Measurements from ENCODE around the gene NPPC. TPM values are rescaled to one million over a fixed set of nuclear protein-coding genes. Genes with fewer than 3 reads are reported as not detected.

The NPPC gene
- total and polyA plus RNA-seq, 8 donors: 0.14 to 0.23 TPM; not detected in 6

DNA sequence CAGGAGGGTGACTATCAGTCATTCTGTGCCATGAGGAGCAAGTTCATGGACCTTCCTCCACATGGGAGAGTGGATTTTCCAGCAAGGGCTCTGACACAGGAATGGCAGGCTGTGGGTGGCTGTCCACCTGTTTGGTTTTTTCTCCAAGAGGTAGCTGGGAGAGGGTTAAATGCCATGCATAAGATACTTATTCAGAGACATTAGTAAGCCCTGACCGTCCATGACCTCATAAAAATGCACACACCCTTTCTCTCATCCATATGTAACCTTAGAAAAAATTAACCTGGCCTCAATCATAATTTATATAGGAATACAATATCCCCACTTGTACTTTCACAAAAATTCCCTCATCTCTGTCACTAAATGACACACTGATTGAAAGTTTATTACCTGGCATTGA lies 51.3 kb downstream of the NPPC start:
- intact Hi-C loops (cut with DNase I): no loop called here

More for the DNA sequence above, 51.3 kb downstream of the NPPC start:
- DNase-seq (no peak), ATAC-seq (no peak)
- Histone ChIP-seq H3K27ac (no peak overlapping the region), H3K36me3 (no peaks in the 10 kb centered on the region), H3K27me3 (peaks cover 0 to 20% of the 10 kb centered on the region in 2 donors), H3K4me1 (no peaks in the 10 kb centered on the region), H3K9me3 (no peaks in the 10 kb centered on the region), H3K4me3 (no peak overlapping the region)
- TF ChIP-seq, protein P1, sequence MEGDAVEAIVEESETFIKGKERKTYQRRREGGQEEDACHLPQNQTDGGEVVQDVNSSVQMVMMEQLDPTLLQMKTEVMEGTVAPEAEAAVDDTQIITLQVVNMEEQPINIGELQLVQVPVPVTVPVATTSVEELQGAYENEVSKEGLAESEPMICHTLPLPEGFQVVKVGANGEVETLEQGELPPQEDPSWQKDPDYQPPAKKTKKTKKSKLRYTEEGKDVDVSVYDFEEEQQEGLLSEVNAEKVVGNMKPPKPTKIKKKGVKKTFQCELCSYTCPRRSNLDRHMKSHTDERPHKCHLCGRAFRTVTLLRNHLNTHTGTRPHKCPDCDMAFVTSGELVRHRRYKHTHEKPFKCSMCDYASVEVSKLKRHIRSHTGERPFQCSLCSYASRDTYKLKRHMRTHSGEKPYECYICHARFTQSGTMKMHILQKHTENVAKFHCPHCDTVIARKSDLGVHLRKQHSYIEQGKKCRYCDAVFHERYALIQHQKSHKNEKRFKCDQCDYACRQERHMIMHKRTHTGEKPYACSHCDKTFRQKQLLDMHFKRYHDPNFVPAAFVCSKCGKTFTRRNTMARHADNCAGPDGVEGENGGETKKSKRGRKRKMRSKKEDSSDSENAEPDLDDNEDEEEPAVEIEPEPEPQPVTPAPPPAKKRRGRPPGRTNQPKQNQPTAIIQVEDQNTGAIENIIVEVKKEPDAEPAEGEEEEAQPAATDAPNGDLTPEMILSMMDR (IDR thresholded peaks at IDR 0.05): no peak

Small RNA genes lying within 50 kb of the gene (microRNA-seq; reads per million reads assigned to microRNA genes)
- 0 reads per million in 2 donors for gene MIR1471

Other genes starting within 250 kb of the NPPC start
- gene PTMA, start 217.9 kb downstream of the NPPC start, total RNA-seq: 100 to 1,000 TPM; 677 to 980 TPM
- gene PTMA, start 217.9 kb downstream of the NPPC start, polyA plus RNA-seq (ENCODE audit: insufficient read length in 6 of 6): 1,000 to 10,000 TPM; 1,790 to 2,328 (median 2,088) TPM
- gene PDE6D, start 145.1 kb downstream of the NPPC start, total RNA-seq: 10 to 100 TPM; 19.7 to 20.0 TPM
- 10 to 100 TPM; 22.2 to 27.9 (median 24.6) TPM for gene PDE6D, start 145.1 kb downstream of the NPPC start, polyA plus RNA-seq (ENCODE audit: insufficient read length in 6 of 6)
- gene COPS7B, start 140.0 kb downstream of the NPPC start, total RNA-seq: 10 to 100 TPM; 26.0 to 26.6 TPM
- 10 to 100 TPM; 56.4 to 72.2 (median 64.6) TPM for gene COPS7B, start 140.0 kb downstream of the NPPC start, polyA plus RNA-seq (ENCODE audit: insufficient read length in 6 of 6)
- 10 to 100 TPM; 25.2 to 32.3 TPM for gene DIS3L2, start 35.3 kb upstream of the NPPC start, total RNA-seq
- gene DIS3L2, start 35.3 kb upstream of the NPPC start, polyA plus RNA-seq (ENCODE audit: insufficient read length in 6 of 6): 10 to 100 TPM; 35.9 to 43.4 (median 38.8) TPM